ENCODE data around the gene CGB1.
"Not testable (repeated sequence)": the region's sequence is repeated elsewhere in the genome, so short reads cannot be mapped to it uniquely, and the experiment has no call there.

The CGB1 gene

GRCh38 chr19:49020931-49021895 is 15.5 kb downstream of the CGB1 start:
- no peak for DNase-seq

GRCh38 chr19:49020342-49020741 is 16.4 kb downstream of the CGB1 start:
- no peak for DNase-seq

DNA sequence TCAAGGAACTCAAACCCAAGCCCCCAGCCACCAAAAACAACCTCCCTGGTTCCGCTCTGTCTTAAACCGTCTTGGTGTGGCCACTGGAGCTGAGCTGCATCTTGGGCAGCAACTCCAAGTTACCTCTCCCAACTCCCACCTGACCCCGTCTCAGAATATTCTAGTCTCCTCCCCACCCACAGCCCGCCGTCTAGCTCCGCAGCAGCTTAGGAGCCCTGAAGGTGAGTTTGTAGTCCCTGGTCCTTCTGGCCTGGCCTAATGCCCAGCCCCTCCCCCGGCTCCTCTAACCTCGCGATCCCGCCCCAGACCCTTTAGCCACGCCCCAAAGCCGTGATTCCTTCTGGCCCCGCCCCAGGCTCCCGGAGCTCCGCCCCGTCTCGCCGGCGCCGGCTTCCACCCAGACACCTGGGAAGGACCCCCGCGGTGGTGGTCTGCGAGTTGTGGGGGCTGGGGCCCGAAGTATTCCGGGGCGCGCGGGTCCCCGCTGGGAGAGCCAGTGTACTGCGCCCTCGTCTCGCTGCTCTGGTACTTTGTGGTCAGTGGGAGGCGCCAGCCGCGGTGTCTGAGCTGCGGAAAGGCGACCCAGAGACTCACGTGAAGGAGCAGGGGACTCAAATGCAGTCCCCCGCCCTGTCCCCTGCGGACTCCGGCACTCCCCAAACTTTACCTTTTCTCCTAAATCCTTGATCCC is 17.3 kb downstream of the CGB1 start:
- peak; percentile 66 for DNase-seq

GRCh38 chr19:49018388-49019241 is 18.1 kb downstream of the CGB1 start:
- DNase-seq = not testable (repeated sequence)

- DNase-seq = peak; percentile 60
Observed at GRCh38 chr19:49017666-49018351, 18.9 kb downstream of the CGB1 start.

GRCh38 chr19:49017041-49017665 is 19.5 kb downstream of the CGB1 start, which contains the start of gene LHB:
Gene LHB (minus strand): TSS chr19:49017091. CDS start chr19:49017081, 10 bp downstream.
- no peak for DNase-seq

DNA sequence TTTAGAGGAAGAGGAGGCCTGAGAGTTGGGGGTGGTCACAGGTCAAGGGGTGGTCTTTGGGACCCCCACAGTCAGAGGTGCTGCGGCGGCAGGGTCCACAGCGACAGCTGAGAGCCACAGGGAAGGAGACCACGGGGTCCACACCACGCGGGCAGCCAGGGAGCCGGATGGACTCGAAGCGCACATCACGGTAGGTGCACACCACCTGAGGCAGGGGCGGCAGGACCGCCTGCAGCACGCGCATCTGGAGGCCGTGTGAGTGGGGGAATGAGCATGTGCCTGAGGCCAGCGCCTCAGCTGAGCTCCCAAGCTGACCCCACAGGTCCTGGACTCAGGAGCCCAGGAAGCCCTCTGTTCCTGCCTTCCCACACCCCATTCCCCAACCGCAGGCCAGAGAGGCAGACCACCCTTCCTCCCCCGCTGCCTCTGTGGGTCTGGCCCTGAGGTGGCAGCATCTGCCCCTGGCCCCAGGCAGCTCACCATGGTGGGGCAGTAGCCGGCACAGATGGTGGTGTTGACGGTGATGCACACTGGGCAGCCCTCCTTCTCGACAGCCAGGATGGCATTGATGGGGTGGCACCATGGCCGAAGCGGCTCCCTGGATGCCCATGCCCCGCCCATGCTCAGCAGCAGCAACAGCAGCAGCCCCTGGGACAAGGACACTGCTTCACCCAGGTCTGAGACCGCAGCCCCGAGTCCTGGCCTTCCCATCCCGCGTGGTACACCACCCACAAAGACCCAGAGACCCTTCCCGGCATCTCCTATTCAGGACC is 20.4 kb downstream of the CGB1 start:
- no peak for DNase-seq

DNA sequence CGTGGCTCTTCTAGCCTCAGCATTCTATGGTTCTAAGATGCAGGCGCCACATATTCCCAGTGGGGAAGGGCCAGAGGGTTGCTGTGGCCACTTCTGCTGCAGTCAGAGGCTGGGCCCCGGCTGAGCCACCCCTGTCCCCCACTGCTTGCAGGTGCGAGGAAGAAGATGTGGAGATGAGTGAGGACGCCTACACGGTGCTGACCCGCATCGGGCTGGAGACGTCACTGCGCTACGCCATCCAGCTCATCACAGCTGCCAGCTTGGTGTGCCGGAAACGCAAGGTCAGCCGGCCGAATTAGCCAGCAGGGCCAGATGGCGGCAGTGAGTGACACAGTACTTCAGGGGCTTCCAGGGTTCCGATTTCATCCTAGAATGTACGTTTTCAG is 21.8 kb downstream of the CGB1 start:
- no peak for DNase-seq

DNA sequence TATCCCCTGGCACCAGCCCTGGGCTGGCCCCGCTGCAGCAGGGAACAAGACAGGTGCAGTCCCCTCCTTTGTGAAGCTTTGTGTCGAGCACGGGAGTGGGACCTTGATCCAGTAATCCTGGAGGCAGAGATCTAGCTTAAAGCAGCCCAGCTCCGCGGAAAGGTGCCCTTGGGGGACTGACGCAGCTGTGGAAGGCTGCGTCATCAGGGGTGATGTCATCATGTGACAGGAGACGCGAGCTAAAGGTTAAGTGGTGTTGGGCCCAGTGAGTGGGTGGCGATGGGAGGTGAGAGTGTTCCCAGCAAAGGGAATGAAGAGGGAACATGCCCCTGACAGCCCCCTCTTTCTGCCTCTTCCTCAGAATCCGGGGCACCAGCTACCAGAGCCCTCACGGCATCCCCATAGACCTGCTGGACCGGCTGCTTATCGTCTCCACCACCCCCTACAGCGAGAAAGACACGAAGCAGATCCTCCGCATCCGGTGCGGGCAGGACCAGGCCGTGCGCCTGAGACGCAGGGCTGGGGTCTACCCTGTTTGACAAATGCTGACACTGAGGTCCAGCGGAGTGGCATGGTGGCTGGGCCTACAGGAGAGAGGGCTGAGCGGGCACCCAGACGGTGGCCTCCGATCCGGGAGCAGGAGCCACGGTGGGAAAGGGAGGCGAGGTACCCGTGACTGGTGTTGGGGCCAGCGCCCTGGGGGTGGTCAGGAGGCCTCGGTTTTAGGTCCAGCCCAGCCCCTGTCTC is 22.4 kb downstream of the CGB1 start:
- DNase-seq = no peak

DNA sequence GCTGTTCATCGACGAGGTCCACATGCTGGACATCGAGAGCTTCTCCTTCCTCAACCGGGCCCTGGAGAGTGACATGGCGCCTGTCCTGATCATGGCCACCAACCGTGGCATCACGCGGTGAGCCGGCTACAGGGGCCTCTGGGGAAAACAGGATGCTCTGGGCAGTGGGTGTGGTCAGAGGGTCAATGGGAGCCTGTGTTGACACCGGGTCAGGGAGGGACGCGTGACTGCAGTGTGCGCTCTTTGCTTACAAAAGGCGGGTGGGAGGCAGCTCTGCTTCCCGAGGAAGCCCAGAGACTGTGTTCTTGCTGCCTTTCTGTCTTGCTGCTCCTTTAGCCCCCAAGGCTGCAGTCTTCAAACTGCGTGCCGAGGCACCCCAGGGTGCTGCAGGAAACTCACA is 25.5 kb downstream of the CGB1 start:
- no peak for DNase-seq

GRCh38 chr19:49010453-49010852 is 26.2 kb downstream of the CGB1 start:
- DNase-seq = no peak

- no peak for DNase-seq
Observed at GRCh38 chr19:49009828-49010227, 26.9 kb downstream of the CGB1 start.

GRCh38 chr19:49006905-49007304 is 29.8 kb downstream of the CGB1 start:
- no peak for DNase-seq

DNA sequence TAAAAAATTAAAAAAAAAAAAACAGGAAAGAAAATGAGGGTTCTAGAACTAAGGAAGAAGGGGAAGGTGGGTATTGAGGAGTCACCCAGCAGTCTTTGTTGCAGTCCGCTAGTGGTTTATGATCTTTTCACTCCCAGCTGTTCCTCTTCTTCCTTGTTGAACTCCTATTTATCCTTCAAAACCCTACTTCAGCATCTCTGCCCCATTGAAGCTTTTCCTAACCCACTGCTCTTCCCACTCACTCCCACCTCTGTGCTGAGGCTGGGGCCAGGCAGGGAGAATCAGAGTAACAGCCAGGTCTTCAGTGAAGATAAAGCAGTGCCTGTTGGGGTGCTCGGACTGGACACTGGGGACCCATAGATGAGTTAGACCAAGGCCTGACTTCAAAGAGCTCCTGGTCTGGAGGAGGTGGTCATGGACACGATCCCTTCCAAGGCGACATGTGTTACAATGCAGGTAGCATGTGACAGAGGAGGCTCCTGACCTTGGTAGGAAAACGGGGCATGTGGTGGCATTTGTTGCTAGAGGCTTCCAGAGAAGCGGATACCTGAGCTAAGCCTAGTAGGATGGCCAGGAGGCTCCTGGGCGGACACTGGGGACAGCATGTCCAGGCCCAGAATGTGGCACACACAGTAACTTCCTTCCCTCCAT is 31.6 kb downstream of the CGB1 start:
- no peak for DNase-seq

DNA sequence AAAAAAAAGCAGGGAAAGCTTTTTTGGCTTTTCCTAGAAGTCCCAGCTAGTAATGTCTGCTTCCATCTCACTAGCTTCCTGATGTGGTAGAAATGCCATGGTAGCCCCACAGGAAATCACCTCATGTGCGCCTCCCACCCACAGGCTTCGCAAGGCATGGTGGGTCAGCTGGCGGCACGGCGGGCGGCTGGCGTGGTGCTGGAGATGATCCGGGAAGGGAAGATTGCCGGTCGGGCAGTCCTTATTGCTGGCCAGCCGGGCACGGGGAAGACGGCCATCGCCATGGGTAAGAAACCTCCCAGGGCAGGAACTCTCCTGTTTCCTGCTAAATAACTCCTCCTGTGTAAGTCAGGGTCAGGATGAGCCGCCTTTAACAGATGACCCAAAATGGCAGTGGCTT is 32.6 kb downstream of the CGB1 start:
- DNase-seq = no peak

DNA sequence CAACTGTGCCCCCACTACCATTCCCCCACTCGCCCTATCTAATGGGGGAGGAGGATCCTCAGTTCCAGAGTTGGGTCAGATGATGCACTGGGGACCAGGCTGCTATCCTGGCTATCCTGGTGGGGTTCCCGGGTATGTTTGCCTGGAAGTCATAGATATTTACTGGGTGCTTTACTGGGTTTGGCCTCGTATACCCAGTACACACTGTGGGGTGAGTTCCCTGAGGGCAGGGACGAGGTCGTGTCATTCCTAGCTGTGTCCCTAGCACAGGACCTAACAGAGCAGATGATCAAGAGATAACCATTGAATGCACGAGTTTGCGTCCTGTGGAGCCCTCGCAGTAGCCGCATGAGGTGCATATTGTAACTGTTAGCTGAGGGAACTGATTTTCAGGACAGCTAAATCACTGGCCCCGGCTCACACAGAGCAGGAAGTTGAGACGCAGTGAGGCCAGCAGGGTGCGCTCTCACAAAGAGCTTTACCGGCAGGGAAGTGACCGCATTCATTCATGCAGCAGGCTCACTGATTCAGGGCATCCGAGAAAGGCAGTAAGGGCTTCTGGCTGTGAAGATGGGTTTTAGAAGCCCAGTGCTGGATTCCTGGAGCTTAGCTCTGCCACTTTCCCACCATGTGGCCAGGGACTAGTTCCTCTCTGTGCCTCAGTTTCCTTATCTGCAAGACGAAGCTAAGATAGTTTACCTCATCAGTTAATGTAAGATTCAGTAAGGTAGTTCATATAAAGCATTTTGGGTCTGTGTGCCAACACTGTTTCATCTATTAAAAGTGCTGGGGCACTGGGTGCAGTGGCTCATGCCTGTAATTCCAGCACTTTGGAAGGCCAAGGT is 37.0 kb downstream of the CGB1 start:
- DNase-seq = peak; percentile 63

DNA sequence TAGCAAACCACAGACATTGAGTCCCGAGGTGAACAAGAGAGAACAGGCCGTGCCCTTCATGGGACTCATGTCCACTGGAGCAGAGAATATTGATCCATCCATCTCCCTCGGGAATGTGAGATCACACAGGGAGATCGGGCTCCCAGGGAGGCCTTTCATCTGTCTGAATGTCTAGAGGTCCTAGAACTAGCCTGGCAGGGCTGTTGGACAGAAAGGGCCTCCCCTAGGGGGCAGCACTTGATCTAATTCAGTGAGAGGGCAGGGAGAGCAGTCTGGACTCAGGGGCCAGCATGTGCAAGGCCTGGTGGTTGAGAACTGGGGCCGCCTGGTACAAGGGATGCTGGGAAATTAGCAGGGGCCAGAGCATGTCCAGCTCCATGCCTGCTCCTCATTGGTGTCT is 38.7 kb downstream of the CGB1 start:
- peak; percentile 53 for DNase-seq

GRCh38 chr19:48994035-48994386 is 42.7 kb downstream of the CGB1 start:
- DNase-seq = no peak

Data from activated CD4-positive, CD25-positive, alpha-beta regulatory T cell treated with anti-CD3 and anti-CD28 coated beads, Interleukin-2, amount 50 U/mL, for 72 hours (primary cell).